HFFc6 (cell line): Measurements from ENCODE around the gene SCN4B. TPM values are rescaled to one million over a fixed set of nuclear protein-coding genes. Genes with fewer than 3 reads are reported as not detected.

Experiments
- DNase-seq: peaks from one replicate; pipeline ENCODE4 v3.0.0-alpha.2; 2018
- H3K27ac Mint-ChIP-seq: 2 replicates; pipeline ENCODE4 v1.8.0; 2020; ENCODE audit warnings: mild to moderate bottlenecking, mixed read lengths
- H3K27me3 Mint-ChIP-seq: 2 replicates; pipeline ENCODE4 v1.8.0; 2021; ENCODE audit warnings: mild to moderate bottlenecking, moderate library complexity, mixed read lengths; ENCODE audit not compliant: insufficient read depth
- H3K36me3 Mint-ChIP-seq: 2 replicates; pipeline ENCODE4 v1.8.0; 2021; ENCODE audit warnings: low read depth, mixed read lengths
- H3K4me1 Mint-ChIP-seq: 2 replicates; pipeline ENCODE4 v1.8.0; 2020; ENCODE audit warnings: low read depth, mixed read lengths
- H3K4me3 Mint-ChIP-seq: 2 replicates; pipeline ENCODE4 v1.8.0; 2020; ENCODE audit warnings: mild to moderate bottlenecking, moderate library complexity, mixed read lengths
- H3K9me3 Mint-ChIP-seq: 2 replicates; pipeline ENCODE4 v1.8.0; 2020; ENCODE audit warnings: mild to moderate bottlenecking, mixed read lengths
- CTCF ChIP-seq: fragments of 200-600 bp; sonication (generic); IDR thresholded peaks from 2 replicates; pipeline ENCODE4 v1.5.0; 2021; ENCODE audit warnings: antibody characterized with exemption, mild to moderate bottlenecking
- total RNA-seq, 6 experiments: library from RNA; stranded (reverse); fragmentation: NEBNext Ultra II Directional; extraction: Animal tissue kit (Norgen Biotek cat#: 25700); gene quantifications; 2 replicates in 1 of 6; 3 replicates in 5 of 6; pipeline ENCODE4 v1.2.3, GENCODE V29; 2021

The SCN4B gene
- total RNA-seq, 6 experiments from 2014 or later, result 0.07 to 0.10 TPM; not detected in 4

- Mint-ChIP-seq H3K27me3 (peaks cover 40% of the 10 kb centered on the region), H3K9me3 (no peaks in the 10 kb centered on the region), H3K4me1 (no peaks in the 10 kb centered on the region), H3K27ac (no peak overlapping the region), H3K4me3 (no peak overlapping the region), H3K36me3 (no peaks in the 10 kb centered on the region)
- DNase-seq, result no peak
- no peak for TF ChIP-seq CTCF
Measured at GRCh38 chr11:118136341-118136740, 16.3 kb downstream of the SCN4B start.

- H3K27ac Mint-ChIP-seq, result no peak overlapping the region
- no peaks in the 10 kb centered on the region for H3K9me3 Mint-ChIP-seq
- H3K4me3 Mint-ChIP-seq, result no peak overlapping the region
- TF ChIP-seq CTCF, result no peak
- DNase-seq, result no peak
- no peaks in the 10 kb centered on the region for H3K36me3 Mint-ChIP-seq
- H3K4me1 Mint-ChIP-seq, result no peaks in the 10 kb centered on the region
- H3K27me3 Mint-ChIP-seq, result peaks cover 38% of the 10 kb centered on the region
Measured at GRCh38 chr11:118135796-118136165, 16.8 kb downstream of the SCN4B start.

GRCh38 chr11:118135051-118135795 lies 17.4 kb downstream of the SCN4B start:
- Mint-ChIP-seq H3K27ac (no peak overlapping the region), H3K4me1 (no peaks in the 10 kb centered on the region), H3K27me3 (peaks cover 35% of the 10 kb centered on the region), H3K9me3 (no peaks in the 10 kb centered on the region), H3K36me3 (no peaks in the 10 kb centered on the region), H3K4me3 (no peak overlapping the region)
- TF ChIP-seq CTCF, result no peak
- DNase-seq, result no peak

- Mint-ChIP-seq H3K4me1 (no peaks in the 10 kb centered on the region), H3K27ac (no peak overlapping the region), H3K36me3 (no peaks in the 10 kb centered on the region), H3K4me3 (no peak overlapping the region), H3K27me3 (peaks cover 42% of the 10 kb centered on the region), H3K9me3 (no peaks in the 10 kb centered on the region)
- no peak for DNase-seq
- no peak for TF ChIP-seq CTCF
Measured at GRCh38 chr11:118133816-118134215, 18.8 kb downstream of the SCN4B start.

GRCh38 chr11:118132385-118133151 lies 20.1 kb downstream of the SCN4B start:
- peaks cover 38% of the 10 kb centered on the region for H3K27me3 Mint-ChIP-seq
- no peak overlapping the region for H3K27ac Mint-ChIP-seq
- no peak for DNase-seq

More at GRCh38 chr11:118132385-118133151, 20.1 kb downstream of the SCN4B start:
- Mint-ChIP-seq H3K4me1 (no peaks in the 10 kb centered on the region), H3K4me3 (no peak overlapping the region), H3K9me3 (no peaks in the 10 kb centered on the region), H3K36me3 (no peaks in the 10 kb centered on the region)
- no peak for TF ChIP-seq CTCF
